ENCODE measurements around the gene EVI5L.
"Not testable (repeated sequence)": the region's sequence is repeated elsewhere in the genome, so short reads cannot be mapped to it uniquely, and the experiment has no call there.

EVI5L gene

GRCh38 chr19:7829561-7830271 is at the start of gene EVI5L:
TSS of gene EVI5L (plus strand) at chr19:7830218. CDS start at chr19:7846543, 16,325 bp downstream.
- peak; percentile 100 for DNase-seq

- no peak for DNase-seq
Measured at GRCh38 chr19:7781157-7781556, 48.9 kb upstream of the EVI5L start.

DNA sequence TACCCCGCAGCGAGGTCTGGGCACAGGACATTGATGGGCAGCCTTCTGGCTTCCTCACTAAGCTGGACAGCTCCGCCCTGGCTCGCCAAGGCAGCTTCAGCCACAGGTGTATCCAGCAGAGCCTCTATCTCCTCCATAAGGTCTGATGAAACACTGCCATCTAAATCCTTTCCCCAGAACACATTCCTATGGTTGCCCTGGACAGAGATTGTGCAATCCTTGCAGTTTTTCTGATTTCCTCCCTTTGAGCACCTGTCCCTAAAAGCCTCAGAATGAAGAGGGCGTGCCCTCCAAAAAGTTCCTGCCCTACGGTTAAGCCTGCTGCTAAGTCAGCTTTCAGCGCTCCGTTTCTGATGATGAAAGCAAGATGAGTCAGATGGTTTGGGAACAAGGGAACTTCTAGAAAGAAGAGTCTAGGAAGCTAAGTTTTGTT is 46.0 kb upstream of the EVI5L start:
- no peak for DNase-seq

- no peak for DNase-seq
Measured at GRCh38 chr19:7784856-7785255, 45.2 kb upstream of the EVI5L start.

- DNase-seq: no peak
Measured at GRCh38 chr19:7787141-7787540, 42.9 kb upstream of the EVI5L start.

- no peak for DNase-seq
Measured at GRCh38 chr19:7787602-7788177, 42.3 kb upstream of the EVI5L start.

- no peak for DNase-seq
Measured at GRCh38 chr19:7788178-7788932, 41.7 kb upstream of the EVI5L start.

- DNase-seq: no peak
Measured at GRCh38 chr19:7788933-7789323, 41.1 kb upstream of the EVI5L start.

DNA sequence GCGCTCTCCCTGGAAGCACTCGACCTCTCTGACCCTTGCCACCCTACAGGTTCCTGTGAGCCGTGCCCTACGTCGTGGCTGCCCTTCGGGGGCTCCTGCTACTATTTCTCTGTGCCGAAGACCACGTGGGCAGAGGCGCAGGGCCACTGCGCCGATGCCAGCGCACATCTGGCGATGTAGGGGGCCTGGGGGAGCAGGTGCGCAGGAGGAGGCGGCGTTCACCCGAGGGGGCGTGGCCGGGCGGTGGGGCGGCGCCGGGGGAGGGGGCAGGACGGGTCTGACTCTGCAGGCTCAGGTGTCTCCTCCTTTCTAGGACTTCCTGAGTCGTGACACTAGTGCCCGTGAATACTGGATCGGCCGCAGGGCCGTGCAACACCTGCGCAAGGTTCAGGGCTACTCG is 40.6 kb upstream of the EVI5L start:
- DNase-seq: peak; percentile 45

DNA sequence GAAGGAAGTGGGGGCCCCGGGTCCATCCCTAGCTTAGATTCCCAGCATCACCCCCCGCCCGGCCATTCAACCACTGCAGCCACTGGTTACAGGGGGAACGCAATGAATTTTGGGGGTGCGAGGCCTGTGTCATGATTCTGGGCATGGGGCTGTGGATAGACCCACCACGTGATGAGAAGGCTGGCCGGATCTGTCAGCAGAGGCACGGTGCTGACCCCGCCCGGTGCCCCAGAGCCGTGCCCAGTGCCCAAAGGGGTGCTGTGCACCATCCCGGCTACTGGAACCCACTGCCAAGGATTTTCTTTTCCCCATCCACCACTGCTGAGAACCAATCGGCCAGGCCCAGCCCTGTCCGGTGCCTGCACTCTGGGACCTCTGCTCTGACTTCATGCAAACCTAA is 39.6 kb upstream of the EVI5L start:
- no peak for DNase-seq

DNA sequence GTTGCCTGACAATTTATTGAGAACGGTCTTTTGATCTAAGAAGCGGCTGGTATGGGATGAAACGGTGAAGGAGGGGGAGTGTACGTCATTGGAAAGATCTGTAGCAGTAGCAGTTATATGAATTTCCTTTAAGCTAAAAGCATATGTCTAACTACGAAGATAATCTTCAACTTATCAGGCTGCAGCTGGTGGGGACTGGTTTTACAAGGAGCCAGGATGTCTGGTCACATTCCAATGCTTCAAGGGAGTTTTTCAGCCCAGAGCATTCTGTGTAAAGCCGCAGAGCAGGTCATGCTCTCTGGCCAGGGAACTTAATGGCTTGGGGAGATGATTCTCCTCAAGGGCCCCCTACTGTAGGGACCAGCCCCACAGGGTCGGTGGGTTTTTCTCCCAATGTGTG is 37.7 kb upstream of the EVI5L start:
- DNase-seq: no peak

DNA sequence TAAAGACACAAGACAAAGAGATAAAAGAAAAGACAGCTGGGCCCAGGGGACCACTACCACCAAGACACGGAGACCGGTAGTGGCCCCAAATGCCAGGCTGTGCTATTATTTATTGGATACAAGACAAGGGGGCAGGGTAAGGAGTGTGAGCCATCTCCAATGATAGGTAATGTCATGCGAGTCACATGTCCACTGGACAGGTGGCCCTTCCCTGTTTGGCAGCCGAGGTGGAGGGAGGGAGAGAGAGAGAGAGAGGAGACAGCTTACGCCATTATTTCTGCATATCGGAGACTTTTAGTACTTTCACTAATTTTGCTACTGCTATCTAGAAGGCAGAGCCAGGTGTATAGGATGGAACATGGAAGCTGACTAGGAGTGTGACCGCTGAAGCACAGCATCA is 37.3 kb upstream of the EVI5L start:
- not testable (repeated sequence) for DNase-seq

DNA sequence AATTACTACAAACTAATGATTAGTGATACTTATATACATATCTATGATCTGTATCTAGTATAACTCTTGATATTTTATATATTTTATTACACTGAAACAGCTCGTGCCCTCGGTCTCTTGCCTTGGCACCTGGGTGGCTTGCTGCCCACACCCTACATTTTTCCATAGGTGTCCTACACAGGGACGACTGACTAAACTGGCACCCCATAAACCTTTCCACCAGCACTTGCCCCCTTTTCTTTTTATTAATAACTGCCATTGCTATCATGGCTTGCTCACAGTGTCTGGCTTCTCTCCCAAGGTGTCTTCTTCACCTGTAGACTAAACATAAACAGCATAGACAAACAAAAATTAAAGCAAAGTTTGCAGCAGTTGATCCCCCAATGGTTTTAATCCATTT is 36.5 kb upstream of the EVI5L start:
- no peak for DNase-seq

- no peak for DNase-seq
Measured at GRCh38 chr19:7795555-7796161, 34.4 kb upstream of the EVI5L start.

GRCh38 chr19:7799640-7800355 is 30.2 kb upstream of the EVI5L start:
- peak; percentile 80 for DNase-seq

- DNase-seq: no peak
Measured at GRCh38 chr19:7801020-7801570, 28.9 kb upstream of the EVI5L start.

DNA sequence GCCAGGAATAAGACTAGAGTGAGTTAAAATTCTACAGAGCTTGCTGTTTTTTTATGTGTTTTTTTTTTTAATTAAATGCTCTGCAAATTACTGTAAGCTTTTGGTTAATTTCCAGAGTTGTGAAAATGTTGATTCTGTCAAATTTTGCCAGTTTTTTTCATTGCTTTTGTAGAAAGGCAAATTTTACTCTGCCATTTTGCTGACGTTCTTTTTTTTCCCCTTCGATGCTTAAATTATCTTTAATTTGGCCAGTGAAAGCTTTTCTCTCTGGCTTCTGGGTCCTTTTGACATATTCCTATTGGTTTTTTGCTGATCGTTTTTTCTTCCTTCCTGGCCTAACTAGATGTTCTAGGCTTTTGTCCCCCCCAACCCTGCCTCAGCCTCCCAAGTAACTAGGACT is 23.8 kb upstream of the EVI5L start:
- DNase-seq: no peak

DNA sequence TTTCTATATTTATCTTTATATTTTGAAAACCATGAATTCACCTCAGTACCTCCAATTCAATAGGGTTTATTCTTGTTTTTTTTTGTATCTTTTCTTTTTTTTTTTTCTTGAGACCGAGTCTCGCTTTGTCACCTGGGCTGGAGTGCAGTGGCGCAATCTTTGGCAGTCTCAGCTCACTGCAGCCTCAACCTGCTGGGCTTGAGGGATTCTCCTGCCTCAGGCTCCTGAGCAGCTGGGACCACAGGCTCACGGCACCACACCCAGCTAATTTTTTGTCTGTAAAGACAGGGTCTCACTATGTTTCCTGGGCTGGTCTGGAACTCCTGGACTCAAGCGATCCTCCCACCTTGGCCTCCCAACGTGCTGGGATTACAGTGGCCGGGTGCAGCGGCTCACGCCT is 23.1 kb upstream of the EVI5L start:
- DNase-seq: no peak

- no peak for DNase-seq
Measured at GRCh38 chr19:7808108-7808507, 21.9 kb upstream of the EVI5L start.

DNA sequence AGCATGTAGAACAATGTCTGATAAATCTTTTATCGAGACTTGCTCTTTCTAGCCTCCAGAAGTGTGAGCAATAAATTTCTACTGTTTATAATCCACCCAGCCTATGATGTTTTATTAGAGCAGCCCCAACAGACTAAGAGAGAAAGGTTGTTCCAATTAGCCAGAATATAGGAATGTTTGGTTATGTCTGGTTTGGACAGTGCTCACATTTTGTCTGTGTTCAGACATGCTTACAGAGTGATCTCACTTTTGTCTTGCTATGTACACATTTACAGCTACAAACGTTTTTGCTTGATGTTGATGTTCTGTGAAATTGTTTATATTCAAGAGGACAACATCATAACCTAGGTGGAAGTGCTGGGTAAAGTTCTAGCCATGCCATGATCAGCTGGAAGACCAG is 18.0 kb upstream of the EVI5L start:
- DNase-seq: no peak

DNA sequence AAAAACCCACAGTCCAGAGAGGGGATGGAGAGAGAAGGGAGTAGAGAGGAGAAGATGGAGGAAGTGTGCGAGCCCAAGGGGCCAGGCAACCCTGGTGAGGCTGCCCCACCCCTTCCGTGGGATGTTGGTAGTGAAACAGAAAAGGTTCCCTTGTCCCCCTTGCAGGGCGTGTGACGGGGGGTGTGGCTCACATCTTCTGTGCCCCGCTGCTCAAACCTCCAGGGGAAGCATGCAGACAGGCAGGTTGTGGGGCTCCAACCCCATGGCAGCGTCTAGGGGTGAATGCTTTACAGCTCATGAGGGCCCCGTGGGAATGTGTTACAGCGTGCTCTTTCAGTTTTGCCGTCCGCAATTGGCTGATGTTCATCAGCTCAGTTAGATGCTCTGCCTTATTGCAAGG is 14.7 kb upstream of the EVI5L start:
- DNase-seq: no peak

DNA sequence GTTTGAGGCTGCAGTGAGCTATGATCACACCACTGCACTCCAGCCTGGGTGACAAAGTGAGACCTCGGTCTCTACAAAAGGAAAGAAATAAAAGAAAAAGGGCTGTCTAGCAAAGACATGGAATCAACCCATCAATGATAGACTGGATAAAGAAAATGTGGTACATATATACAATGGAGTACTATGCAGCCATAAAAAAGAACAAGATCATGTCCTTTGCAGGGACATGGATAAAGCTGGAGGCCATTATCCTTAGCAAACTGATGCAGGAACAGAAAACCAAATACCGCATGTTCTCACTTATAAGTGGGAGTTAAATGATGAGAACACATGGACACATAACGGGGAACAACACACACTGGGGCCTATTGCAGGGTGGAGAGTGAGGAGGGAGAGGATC is 14.0 kb upstream of the EVI5L start:
- not testable (repeated sequence) for DNase-seq

DNA sequence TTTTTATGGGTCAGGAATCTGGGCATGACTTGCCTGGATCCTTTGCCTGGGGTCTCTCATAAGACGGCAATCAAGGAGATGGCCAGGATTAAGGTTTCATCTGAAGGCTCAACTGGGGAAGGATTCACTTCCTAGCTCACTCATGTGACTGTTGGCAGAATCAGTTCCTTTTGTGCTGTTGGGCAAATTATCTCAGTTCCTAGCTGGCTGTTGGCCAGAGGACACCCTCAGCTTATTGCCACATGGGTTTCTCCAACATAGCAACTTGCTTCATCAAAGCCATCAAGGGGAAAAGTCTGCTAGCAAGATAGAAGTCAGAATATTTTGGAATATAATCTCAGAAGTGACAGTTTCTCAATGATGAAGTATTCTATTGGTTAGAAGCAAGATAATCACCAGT is 12.2 kb upstream of the EVI5L start:
- no peak for DNase-seq

Measured in stimulated activated CD8-positive, alpha-beta memory T cell treated with anti-CD3 and anti-CD28 coated beads, Interleukin-4, amount 100 ng/mL, for 48 hours (primary cell).